HUES48 (cell line): ENCODE results near the gene FGF16.
"Not testable (repeated sequence)": the region's sequence is repeated elsewhere in the genome, so short reads cannot be mapped to it uniquely, and the experiment has no call there.

Source experiments
- H3K27ac ChIP-seq: one replicate; pipeline ENCODE4 v1.7.0; 2013; ENCODE audit warnings: low read depth, low read length, inconsistent platforms
- H3K27me3 ChIP-seq: 2 replicates; pipeline ENCODE4 v1.6.1; 2013; ENCODE audit warnings: mild to moderate bottlenecking, low read length; ENCODE audit not compliant: control insufficient read depth, insufficient read depth
- H3K36me3 ChIP-seq: 2 replicates; pipeline ENCODE4 v1.6.1; 2013; ENCODE audit warnings: low read length; ENCODE audit not compliant: control insufficient read depth, insufficient read depth
- H3K4me1 ChIP-seq: 2 replicates; pipeline ENCODE4 v1.6.1; 2013; ENCODE audit warnings: mild to moderate bottlenecking, low read length; ENCODE audit not compliant: control insufficient read depth, insufficient read depth
- H3K4me3 ChIP-seq: 2 replicates; pipeline ENCODE4 v1.5.1; 2013; ENCODE audit warnings: mild to moderate bottlenecking, low read depth, low read length
- H3K9ac ChIP-seq: 2 replicates; pipeline ENCODE4 v1.6.1; 2013; ENCODE audit warnings: mild to moderate bottlenecking, low read depth, low read length, moderate library complexity
- H3K9me3 ChIP-seq: 2 replicates; pipeline ENCODE4 v1.6.1; 2013; ENCODE audit warnings: low read length; ENCODE audit not compliant: control insufficient read depth, insufficient read depth

FGF16 gene

DNA sequence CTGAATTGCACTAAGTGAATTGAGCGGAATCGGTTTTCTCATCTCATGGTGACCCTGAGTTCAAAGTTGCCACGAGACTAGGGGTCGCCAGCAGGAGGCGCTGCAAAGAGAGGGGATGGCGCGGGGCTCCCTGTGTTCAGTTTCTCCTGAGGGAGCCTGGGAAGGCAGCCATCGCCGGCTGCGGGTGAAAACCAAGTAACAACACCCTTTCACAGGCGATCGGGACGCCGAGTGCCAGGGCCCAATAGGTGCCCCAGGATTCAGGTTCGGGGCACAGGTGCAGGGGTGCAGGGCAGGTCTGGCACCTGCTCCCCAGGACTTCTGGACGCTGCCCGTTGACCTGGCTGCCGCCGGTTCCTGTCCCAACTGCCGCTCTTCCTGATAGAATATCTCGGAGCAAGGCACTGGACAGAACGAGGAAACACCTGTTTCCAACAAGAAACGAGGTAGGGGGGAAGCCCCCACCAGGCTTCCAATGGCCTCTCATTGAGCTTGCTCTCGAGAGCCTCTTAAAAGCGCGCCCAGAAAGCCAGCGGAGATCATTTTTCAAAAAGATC is 1.1 kb upstream of the FGF16 start:
- peak overlapping the region; percentile 65 for H3K4me3 ChIP-seq
- peaks cover 37% of the 10 kb centered on the region for H3K9me3 ChIP-seq
- H3K36me3 ChIP-seq = no peaks in the 10 kb centered on the region
- peaks cover 5% of the 10 kb centered on the region; the same call in 1 of the 2 replicates for H3K4me1 ChIP-seq
- no peak overlapping the region for H3K27ac ChIP-seq
- H3K27me3 ChIP-seq = peaks cover 21% of the 10 kb centered on the region; the same call in 1 of the 2 replicates
- peak overlapping the region; percentile 53 for H3K9ac ChIP-seq

DNA sequence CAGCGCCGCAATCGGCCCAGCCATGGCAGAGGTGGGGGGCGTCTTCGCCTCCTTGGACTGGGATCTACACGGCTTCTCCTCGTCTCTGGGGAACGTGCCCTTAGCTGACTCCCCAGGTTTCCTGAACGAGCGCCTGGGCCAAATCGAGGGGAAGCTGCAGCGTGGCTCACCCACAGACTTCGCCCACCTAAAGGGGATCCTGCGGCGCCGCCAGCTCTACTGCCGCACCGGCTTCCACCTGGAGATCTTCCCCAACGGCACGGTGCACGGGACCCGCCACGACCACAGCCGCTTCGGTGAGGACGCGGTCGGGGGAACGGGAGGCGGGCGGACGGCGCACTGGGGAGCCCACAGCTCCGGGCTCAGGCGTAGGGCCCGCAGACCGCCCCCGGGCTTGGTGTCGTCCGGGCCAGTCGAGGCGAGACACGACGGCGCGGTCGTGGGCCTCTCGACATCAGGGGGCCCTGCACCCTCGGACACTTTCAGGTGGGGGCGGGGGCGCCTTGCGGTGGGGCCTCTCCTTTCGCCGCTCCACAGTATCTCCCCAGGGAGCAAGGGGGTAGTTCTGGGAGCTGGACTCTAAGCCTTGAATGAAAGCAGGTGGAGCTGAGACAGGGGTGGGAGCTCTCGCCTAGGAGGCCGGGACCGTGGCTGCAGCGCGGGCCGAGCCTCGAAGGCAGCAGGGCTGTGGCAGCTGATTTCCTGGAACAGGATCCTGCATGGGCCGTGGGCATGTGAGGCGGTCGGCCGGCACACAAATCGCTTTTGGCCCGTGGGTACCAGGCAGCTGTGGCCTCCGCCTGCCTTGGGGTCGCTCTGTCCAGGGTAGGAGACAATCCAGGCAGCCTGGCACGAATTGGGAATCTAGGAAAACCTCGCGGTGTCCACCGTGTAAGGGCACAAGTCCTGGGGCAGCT is 722 bp downstream of the FGF16 start:
- Histone ChIP-seq H3K4me1 (no peaks in the 10 kb centered on the region), H3K36me3 (no peaks in the 10 kb centered on the region), H3K27ac (no peak overlapping the region), H3K9me3 (peaks cover 35% of the 10 kb centered on the region), H3K4me3 (peak overlapping the region; percentile 65), H3K27me3 (peaks cover 21% of the 10 kb centered on the region; the same call in 1 of the 2 replicates), H3K9ac (peak overlapping the region; percentile 54)

DNA sequence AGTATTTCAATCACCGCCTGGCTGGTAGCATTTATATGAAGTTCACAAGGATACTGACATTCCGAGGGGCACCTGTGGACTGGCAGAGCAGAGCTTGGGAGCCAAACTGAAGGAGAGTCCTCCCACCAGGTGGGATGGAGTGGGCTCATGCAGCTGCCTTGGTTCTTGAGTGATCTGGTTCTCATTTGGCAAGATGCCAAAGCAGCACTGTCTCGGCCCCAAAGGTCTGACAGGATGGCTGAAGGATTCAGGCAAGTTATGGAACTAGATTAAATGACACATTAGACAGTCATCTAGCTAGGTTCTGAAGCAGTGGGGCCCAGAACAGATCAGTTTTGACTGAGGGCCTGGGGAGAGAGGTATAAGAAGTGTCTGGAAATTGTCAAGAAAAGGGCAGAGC is 3.2 kb downstream of the FGF16 start:
- H3K27ac ChIP-seq = no peak overlapping the region
- no peak overlapping the region for H3K4me3 ChIP-seq

DNA sequence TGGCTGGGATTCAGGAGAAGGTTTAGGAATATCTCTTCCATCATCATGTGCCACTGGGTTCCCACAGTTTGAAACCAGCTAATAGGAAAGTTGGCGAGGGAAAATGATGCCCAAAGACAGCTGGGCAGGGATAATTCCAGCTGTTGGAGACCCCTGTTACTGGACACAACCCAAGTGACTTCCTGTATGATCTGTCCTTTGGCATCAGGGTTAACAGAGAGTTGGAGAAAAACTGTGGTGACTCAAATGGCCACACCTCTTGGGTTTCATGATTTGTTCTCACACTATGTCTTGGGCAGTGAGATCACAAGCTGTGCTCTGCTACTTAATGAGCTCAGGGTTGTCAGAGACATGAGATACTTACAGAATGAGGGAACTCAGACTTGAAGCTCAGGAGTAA is 3.8 kb downstream of the FGF16 start:
- H3K27me3 ChIP-seq = peaks cover 21% of the 10 kb centered on the region; the same call in 1 of the 2 replicates
- H3K4me3 ChIP-seq = no peak overlapping the region
- H3K27ac ChIP-seq = no peak overlapping the region

More for the DNA sequence above, 3.2 kb downstream of the FGF16 start:
- Histone ChIP-seq H3K4me1 (no peaks in the 10 kb centered on the region), H3K9ac (no peak overlapping the region), H3K27me3 (peaks cover 21% of the 10 kb centered on the region; the same call in 1 of the 2 replicates), H3K36me3 (peaks cover 3% of the 10 kb centered on the region; the same call in 1 of the 2 replicates), H3K9me3 (peaks cover 34% of the 10 kb centered on the region)

DNA sequence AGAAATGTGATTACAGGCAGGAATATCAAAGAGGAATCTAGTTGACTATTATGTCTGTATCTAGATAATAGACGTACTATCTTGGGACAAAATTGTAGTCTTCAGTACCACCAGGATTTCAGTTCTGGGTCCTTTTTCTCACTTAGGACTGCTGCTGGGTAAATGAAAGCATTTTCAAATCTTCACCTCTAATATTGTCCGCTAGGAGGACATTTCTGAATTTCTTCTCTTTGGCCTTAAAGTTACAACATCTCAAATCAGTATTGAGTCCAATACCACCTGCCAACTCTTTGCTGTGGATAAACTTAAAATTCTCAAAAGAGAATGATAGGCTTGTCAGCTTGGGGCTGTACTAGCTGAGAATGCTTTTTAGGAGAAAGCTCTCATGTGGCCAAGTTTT is 6.0 kb downstream of the FGF16 start:
- Histone ChIP-seq H3K9me3 (peaks cover 24% of the 10 kb centered on the region), H3K36me3 (peaks cover 6% of the 10 kb centered on the region; the same call in 1 of the 2 replicates), H3K9ac (no peak overlapping the region), H3K4me3 (no peak overlapping the region), H3K27me3 (peaks cover 3% of the 10 kb centered on the region; the same call in 1 of the 2 replicates), H3K4me1 (no peaks in the 10 kb centered on the region), H3K27ac (no peak overlapping the region)

More for the DNA sequence above, 3.8 kb downstream of the FGF16 start:
- H3K9ac ChIP-seq = no peak overlapping the region
- peaks cover 29% of the 10 kb centered on the region for H3K9me3 ChIP-seq
- peaks cover 3% of the 10 kb centered on the region; the same call in 1 of the 2 replicates for H3K36me3 ChIP-seq
- no peaks in the 10 kb centered on the region for H3K4me1 ChIP-seq

DNA sequence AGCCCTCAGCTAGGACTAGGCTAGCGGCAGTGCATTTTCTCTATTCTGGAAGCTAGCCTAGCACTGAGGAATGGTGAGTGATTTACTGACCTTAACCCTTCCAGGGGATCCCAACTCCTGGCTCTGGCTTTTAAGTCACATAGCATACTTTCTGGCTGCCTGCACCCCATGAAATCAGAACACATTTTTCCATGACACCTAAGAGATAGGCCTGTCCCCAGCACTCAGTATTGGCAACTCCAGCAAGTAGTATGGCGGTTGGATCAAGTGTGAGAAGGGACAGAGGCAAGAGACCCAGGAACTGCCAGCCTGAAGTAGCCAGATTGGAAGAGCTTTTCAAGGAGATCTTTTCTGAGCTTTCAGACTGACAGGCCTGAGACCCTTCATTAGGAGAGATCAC is 8.2 kb downstream of the FGF16 start:
- Histone ChIP-seq H3K27ac (no peak overlapping the region), H3K4me1 (no peaks in the 10 kb centered on the region), H3K36me3 (peaks cover 6% of the 10 kb centered on the region; the same call in 1 of the 2 replicates), H3K4me3 (no peak overlapping the region), H3K9me3 (peaks cover 21% of the 10 kb centered on the region; the same call in 1 of the 2 replicates), H3K27me3 (no peaks in the 10 kb centered on the region), H3K9ac (no peak overlapping the region)

DNA sequence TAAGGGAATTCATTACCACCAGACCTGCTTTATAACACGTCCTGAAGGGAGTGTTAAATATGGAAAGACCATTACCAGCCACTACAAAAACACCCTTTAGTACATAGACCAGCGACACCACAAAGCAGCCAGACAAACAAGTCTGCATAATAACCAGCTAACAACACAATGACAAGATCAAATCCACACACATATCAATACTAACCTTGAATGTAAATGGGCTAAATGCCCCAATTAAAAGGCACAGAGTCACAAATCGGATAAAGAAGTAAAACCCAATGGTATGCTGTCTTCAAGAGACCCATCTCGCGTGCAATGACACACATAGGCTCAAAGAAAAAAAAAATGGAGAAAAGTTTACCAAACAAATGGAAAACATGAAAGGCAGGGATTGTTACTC is 36.9 kb downstream of the FGF16 start:
- H3K9ac ChIP-seq = no peak overlapping the region
- H3K27me3 ChIP-seq = no peaks in the 10 kb centered on the region
- no peak overlapping the region for H3K27ac ChIP-seq
- no peaks in the 10 kb centered on the region for H3K4me1 ChIP-seq
- no peaks in the 10 kb centered on the region for H3K36me3 ChIP-seq
- peaks cover 39% of the 10 kb centered on the region for H3K9me3 ChIP-seq
- H3K4me3 ChIP-seq = no peak overlapping the region

DNA sequence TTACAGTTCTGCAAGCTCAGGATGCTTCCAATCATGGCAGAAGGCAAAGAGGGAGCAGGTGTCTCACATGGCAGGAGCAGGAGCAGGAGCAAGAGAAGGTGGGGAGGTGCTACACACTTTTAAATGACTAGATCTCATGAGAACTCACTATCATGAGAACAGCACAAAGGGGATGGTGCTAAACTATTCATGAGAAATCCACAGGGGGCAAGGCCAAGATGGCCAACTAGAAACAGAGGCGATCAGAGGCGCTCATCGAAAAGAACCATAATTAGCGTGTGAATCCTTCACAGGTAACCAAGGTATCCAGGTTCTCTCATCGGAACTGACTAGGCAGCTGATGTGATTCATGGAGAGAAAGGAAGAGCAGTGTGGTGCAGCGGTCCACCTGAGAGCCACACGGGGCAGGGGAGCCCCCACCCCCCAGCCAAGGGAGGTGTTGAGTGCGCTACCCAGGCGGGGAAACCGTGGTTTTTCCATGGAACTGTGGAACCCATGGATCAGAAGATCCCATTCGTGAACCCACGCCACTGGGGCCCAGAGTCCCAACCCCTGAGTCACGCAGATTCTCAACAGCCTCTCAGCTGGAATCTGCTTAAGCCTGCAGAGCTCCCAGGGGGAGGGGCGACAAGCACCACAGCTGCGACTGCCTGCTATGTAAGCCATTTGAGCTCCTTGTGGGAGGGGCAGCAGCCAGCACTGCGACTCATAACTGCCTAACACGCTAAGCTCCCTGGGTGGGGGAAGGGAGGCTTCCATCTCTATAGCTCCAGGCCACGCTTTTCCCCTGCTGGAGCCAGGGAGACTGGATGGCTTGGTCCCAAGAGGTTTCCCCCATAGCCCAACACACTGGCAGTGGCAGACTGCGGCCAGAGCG is 46.7 kb downstream of the FGF16 start:
- Histone ChIP-seq H3K36me3 (no peaks in the 10 kb centered on the region), H3K27me3 (no peaks in the 10 kb centered on the region), H3K27ac (peak overlapping the region; percentile 86), H3K9me3 (peaks cover 35% of the 10 kb centered on the region), H3K9ac (peak overlapping the region; percentile 42; the same call in 1 of the 2 replicates), H3K4me1 (peaks cover 13% of the 10 kb centered on the region), H3K4me3 (peak overlapping the region; percentile 39)

DNA sequence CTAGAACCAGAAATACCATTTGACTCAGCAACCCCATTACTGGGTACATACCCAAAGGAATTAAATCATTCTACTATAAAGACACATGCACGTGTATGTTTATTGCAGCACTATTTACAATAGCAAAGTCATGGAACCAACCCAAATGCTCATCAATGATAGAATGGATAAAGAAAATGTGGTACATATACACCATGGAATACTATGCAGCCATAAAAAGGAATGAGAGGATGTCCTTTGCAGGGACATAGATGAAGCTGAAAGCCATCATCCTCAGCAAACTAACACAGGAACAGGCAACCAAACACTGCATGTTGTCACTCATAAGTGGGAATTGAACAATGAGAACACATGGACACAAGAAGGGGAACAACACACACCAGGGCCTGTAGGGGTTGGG is 53.0 kb downstream of the FGF16 start:
- not testable (repeated sequence) for H3K27me3 ChIP-seq, H3K27ac ChIP-seq, H3K4me3 ChIP-seq, H3K36me3 ChIP-seq, H3K9ac ChIP-seq
- peaks cover 14% of the 10 kb centered on the region for H3K9me3 ChIP-seq
- H3K4me1 ChIP-seq = peaks cover 21% of the 10 kb centered on the region

DNA sequence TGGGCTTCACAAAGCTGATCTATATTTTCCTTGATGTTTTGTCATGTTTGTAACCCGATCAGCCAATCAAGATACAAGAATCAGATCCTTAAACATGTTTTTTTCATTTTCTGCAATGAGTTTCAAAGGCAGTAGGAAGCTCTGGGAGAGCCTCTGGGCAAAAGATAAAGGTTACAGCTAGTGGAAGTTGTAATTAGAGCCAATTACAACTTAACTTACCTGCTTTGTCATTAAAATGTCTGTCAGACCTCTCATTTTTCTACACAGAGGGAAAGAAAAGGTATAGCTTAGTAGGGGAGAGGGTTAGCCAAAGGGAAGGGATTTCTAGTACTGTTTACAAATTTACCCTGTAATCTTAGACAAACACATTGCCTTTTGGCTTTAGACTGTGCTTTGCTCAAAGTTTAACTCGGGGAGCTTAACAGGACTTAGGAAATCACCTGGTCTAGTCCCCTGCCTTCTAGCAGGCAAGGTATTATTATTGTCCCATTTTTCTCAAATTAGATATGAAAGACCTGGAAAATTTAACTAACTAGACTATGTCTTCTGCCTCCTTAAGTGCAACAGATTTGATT is 55.8 kb downstream of the FGF16 start:
- no peak overlapping the region for H3K9ac ChIP-seq
- no peak overlapping the region for H3K4me3 ChIP-seq
- peaks cover 21% of the 10 kb centered on the region for H3K4me1 ChIP-seq
- no peaks in the 10 kb centered on the region for H3K27me3 ChIP-seq
- H3K36me3 ChIP-seq = peaks cover 12% of the 10 kb centered on the region
- peaks cover 14% of the 10 kb centered on the region for H3K9me3 ChIP-seq
- H3K27ac ChIP-seq = peak overlapping the region; percentile 48
